GM12878 (cell line): ENCODE data around the gene HMCN2.
"Not testable (repeated sequence)": the region's sequence is repeated elsewhere in the genome, so short reads cannot be mapped to it uniquely, and the experiment has no call there.

Source experiments
- TARDBP ChIP-seq: IDR thresholded peaks from 2 replicates; pipeline ENCODE4 v1.6.1; 2016; ENCODE audit warnings: borderline replicate concordance
- TF ChIP-seq, protein P1 (sequence below), 3 experiments: IDR thresholded peaks in 2 of 3; conservative IDR thresholded peaks in 1 of 3; 2 replicates each; pipeline ENCODE4 v1.5.1; 2011; ENCODE audit warnings: low read depth in 3 of 3, low read length in 3 of 3, mild to moderate bottlenecking in 3 of 3, control low read depth in 2 of 3, moderate library complexity in 2 of 3, inconsistent platforms in 1 of 3, mixed read lengths in 1 of 3; ENCODE audit not compliant: control insufficient read depth in 2 of 3, insufficient read depth in 1 of 3; ENCODE audit errors: extremely low read depth in 1 of 3

DNA sequence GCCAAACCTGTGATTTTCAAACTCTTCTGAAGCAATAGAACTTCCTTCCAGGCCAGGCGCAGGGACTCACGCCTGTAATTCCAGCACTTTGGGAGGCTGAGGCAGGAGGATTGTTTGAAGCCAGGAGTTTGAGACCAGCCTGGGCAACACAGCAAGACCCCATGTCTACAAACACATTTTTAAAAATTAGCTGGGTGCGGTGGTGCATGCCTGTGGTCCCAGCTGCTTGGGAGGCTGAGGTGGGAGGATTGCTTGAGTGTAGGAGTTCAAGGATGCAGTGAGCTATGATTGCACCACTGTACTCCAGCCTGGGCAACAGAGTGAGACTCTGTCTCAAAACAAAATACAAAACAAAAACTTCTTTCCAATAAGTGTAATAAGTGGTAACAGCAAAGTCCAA is 136.2 kb downstream of the HMCN2 start:
- TF ChIP-seq, protein P1, sequence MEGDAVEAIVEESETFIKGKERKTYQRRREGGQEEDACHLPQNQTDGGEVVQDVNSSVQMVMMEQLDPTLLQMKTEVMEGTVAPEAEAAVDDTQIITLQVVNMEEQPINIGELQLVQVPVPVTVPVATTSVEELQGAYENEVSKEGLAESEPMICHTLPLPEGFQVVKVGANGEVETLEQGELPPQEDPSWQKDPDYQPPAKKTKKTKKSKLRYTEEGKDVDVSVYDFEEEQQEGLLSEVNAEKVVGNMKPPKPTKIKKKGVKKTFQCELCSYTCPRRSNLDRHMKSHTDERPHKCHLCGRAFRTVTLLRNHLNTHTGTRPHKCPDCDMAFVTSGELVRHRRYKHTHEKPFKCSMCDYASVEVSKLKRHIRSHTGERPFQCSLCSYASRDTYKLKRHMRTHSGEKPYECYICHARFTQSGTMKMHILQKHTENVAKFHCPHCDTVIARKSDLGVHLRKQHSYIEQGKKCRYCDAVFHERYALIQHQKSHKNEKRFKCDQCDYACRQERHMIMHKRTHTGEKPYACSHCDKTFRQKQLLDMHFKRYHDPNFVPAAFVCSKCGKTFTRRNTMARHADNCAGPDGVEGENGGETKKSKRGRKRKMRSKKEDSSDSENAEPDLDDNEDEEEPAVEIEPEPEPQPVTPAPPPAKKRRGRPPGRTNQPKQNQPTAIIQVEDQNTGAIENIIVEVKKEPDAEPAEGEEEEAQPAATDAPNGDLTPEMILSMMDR (IDR thresholded peaks at IDR 0.05 in 2 of 3, conservative IDR thresholded peaks at IDR 0.05 in 1 of 3; ENCODE audit: control insufficient read depth in 2 of 3, extremely low read depth in 1 of 3, insufficient read depth in 1 of 3, low read depth in 3 of 3, low read length in 3 of 3): not testable (repeated sequence)
- not testable (repeated sequence) for TF ChIP-seq TARDBP
